Hepatocyte (in vitro differentiated cells): ENCODE results near the gene DTL. TPM values are rescaled to one million over a fixed set of nuclear protein-coding genes. Genes with fewer than 3 reads are reported as not detected.

Experiments
- DNase-seq: peaks from one replicate; pipeline ENCODE4 v3.0.0-alpha.2; 2016; ENCODE audit warnings: low spot score
- H2AFZ ChIP-seq: fragments of 200-600 bp; sonication (generic); 2 replicates; pipeline ENCODE4 v1.6.0; 2016; ENCODE audit warnings: antibody characterized with exemption, mild to moderate bottlenecking
- H3K27ac ChIP-seq: fragments of 200-600 bp; sonication (generic); 2 replicates; pipeline ENCODE4 v1.5.1; 2016; ENCODE audit warnings: mild to moderate bottlenecking
- H3K27me3 ChIP-seq: fragments of 200-600 bp; sonication (generic); 2 replicates; pipeline ENCODE4 v1.6.1; 2016
- H3K36me3 ChIP-seq: fragments of 200-600 bp; sonication (generic); replicated peaks from 2 replicates; pipeline ENCODE4 v1.5.1; 2016; ENCODE audit warnings: low read depth; ENCODE audit not compliant: insufficient read depth
- H3K4me1 ChIP-seq: fragments of 200-600 bp; sonication (generic); 2 replicates; pipeline ENCODE4 v1.5.1; 2016; ENCODE audit warnings: mild to moderate bottlenecking, moderate library complexity; ENCODE audit not compliant: insufficient read depth
- H3K4me2 ChIP-seq: fragments of 200-600 bp; sonication (generic); 2 replicates; pipeline ENCODE4 v1.6.0; 2016
- H3K4me3 ChIP-seq: fragments of 200-600 bp; sonication (generic); 2 replicates; pipeline ENCODE4 v1.5.1; 2016; ENCODE audit warnings: mild to moderate bottlenecking
- H3K79me2 ChIP-seq: fragments of 200-600 bp; sonication (generic); 2 replicates; pipeline ENCODE4 v1.6.0; 2017; ENCODE audit warnings: mild to moderate bottlenecking
- H3K9me2 ChIP-seq: fragments of 200-600 bp; sonication (generic); replicated peaks from 2 replicates; pipeline ENCODE4 v1.6.0; 2017; ENCODE audit warnings: mild to moderate bottlenecking; ENCODE audit not compliant: insufficient read depth
- H3K9me3 ChIP-seq: fragments of 200-600 bp; sonication (generic); 2 replicates; pipeline ENCODE4 v1.5.1; 2016; ENCODE audit warnings: low read depth, mild to moderate bottlenecking
- H4K20me1 ChIP-seq: fragments of 200-600 bp; sonication (generic); 2 replicates; pipeline ENCODE4 v1.6.0; 2016; ENCODE audit warnings: mild to moderate bottlenecking; ENCODE audit not compliant: insufficient read depth, poor library complexity, severe bottlenecking
- EZH2 ChIP-seq: fragments of 200-600 bp; sonication (generic); IDR thresholded peaks from 2 replicates; pipeline ENCODE4 v1.6.1; 2016; ENCODE audit warnings: antibody characterized with exemption, mild to moderate bottlenecking, borderline replicate concordance
- EZH2phosphoT487 ChIP-seq: fragments of 200-600 bp; sonication (generic); IDR thresholded peaks from one replicate; pipeline ENCODE4 v1.6.1; 2018; ENCODE audit warnings: antibody characterized with exemption, mild to moderate bottlenecking, low read depth, moderate library complexity; ENCODE audit not compliant: unreplicated experiment, severe bottlenecking
- WGBS: methylation state at CpG from one replicate; pipeline ENCODE4 v1.1.6; 2016; ENCODE audit warnings: low lambda C conversion rate; ENCODE audit errors: missing lambda C conversion rate; 5-methylcytosine and 5-hydroxymethylcytosine counted together
- polyA plus RNA-seq: library from polyadenylated mRNA; unstranded; fragments of >200 nt; fragmentation: Nextera tagmentation; extraction: Ambion mirVana; gene quantifications from 2 replicates; pipeline ENCODE4 v1.2.1, GENCODE V29; 2016
- total RNA-seq: library from RNA; depleted of rRNA; stranded (reverse); fragments of >200 nt; gene quantifications from 2 replicates; pipeline ENCODE4 v1.2.3, GENCODE V29; 2014
- TF ChIP-seq, protein P1 (sequence below): fragments of 200-600 bp; sonication (generic); IDR thresholded peaks from 2 replicates; pipeline ENCODE4 v1.5.1; 2016; ENCODE audit warnings: antibody characterized with exemption, mild to moderate bottlenecking; ENCODE audit not compliant: poor library complexity

Gene DTL
- total and polyA plus RNA-seq, 2 experiments from 2014 or later: 3.1 to 6.7 TPM

- no peak for DNase-seq
- 97% methylated on average over 2 of the region's 2 CpGs for WGBS
These were observed 10.4 kb downstream of the DTL start for GRCh38 chr1:212045981-212046380.

GRCh38 chr1:212053993-212054392 lies 18.4 kb downstream of the DTL start:
- no peaks in the 10 kb centered on the region for H3K27me3 ChIP-seq
- H4K20me1 ChIP-seq: no peaks in the 10 kb centered on the region
- no peaks in the 10 kb centered on the region for H3K4me1 ChIP-seq
- no peak for DNase-seq
- no peak overlapping the region for H3K4me2 ChIP-seq
- H3K4me3 ChIP-seq: no peak overlapping the region
- no peak overlapping the region for H2AFZ ChIP-seq
- 85% methylated on average over 1 of the region's 1 CpG for WGBS
- H3K27ac ChIP-seq: no peak overlapping the region
- TF ChIP-seq, protein P1, sequence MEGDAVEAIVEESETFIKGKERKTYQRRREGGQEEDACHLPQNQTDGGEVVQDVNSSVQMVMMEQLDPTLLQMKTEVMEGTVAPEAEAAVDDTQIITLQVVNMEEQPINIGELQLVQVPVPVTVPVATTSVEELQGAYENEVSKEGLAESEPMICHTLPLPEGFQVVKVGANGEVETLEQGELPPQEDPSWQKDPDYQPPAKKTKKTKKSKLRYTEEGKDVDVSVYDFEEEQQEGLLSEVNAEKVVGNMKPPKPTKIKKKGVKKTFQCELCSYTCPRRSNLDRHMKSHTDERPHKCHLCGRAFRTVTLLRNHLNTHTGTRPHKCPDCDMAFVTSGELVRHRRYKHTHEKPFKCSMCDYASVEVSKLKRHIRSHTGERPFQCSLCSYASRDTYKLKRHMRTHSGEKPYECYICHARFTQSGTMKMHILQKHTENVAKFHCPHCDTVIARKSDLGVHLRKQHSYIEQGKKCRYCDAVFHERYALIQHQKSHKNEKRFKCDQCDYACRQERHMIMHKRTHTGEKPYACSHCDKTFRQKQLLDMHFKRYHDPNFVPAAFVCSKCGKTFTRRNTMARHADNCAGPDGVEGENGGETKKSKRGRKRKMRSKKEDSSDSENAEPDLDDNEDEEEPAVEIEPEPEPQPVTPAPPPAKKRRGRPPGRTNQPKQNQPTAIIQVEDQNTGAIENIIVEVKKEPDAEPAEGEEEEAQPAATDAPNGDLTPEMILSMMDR: no peak
- TF ChIP-seq EZH2phosphoT487: no peak
- TF ChIP-seq EZH2: no peak
- H3K9me2 ChIP-seq: no peaks in the 10 kb centered on the region
- no peaks in the 10 kb centered on the region for H3K79me2 ChIP-seq
- H3K9me3 ChIP-seq: no peaks in the 10 kb centered on the region
- H3K36me3 ChIP-seq: no peaks in the 10 kb centered on the region

More at GRCh38 chr1:212045981-212046380, 10.4 kb downstream of the DTL start:
- Histone ChIP-seq H3K27me3 (no peaks in the 10 kb centered on the region), H3K4me3 (no peak overlapping the region), H3K9me2 (no peaks in the 10 kb centered on the region), H3K27ac (no peak overlapping the region), H3K79me2 (peaks cover 3% of the 10 kb centered on the region), H3K9me3 (no peaks in the 10 kb centered on the region), H2AFZ (no peak overlapping the region), H3K4me1 (no peaks in the 10 kb centered on the region), H4K20me1 (no peaks in the 10 kb centered on the region), H3K4me2 (no peak overlapping the region), H3K36me3 (no peaks in the 10 kb centered on the region)
- no peak for TF ChIP-seq EZH2
- TF ChIP-seq EZH2phosphoT487: no peak
- TF ChIP-seq, protein P1: no peak

- 100% methylated on average over 2 of the region's 2 CpGs for WGBS
- no peaks in the 10 kb centered on the region for H4K20me1 ChIP-seq
- H3K9me3 ChIP-seq: no peaks in the 10 kb centered on the region
- H3K4me1 ChIP-seq: no peaks in the 10 kb centered on the region
- H3K27ac ChIP-seq: no peak overlapping the region
- DNase-seq: no peak
- no peak overlapping the region for H2AFZ ChIP-seq
- no peaks in the 10 kb centered on the region for H3K36me3 ChIP-seq
- no peaks in the 10 kb centered on the region for H3K9me2 ChIP-seq
- no peak overlapping the region for H3K4me2 ChIP-seq
- no peaks in the 10 kb centered on the region for H3K79me2 ChIP-seq
- no peak overlapping the region for H3K4me3 ChIP-seq
- TF ChIP-seq EZH2phosphoT487: no peak
- TF ChIP-seq, protein P1: no peak
- no peak for TF ChIP-seq EZH2
- no peaks in the 10 kb centered on the region for H3K27me3 ChIP-seq
These were observed 19.8 kb downstream of the DTL start for GRCh38 chr1:212055333-212055732.
